Small intestine (tissue), 7 donors: ENCODE data around the gene PRR3. TPM values are rescaled to one million over a fixed set of nuclear protein-coding genes. Genes with fewer than 3 reads are reported as not detected.

ENCODE experiments used
- DNase-seq, 2 donors: peaks; one replicate each; pipeline versions ENCODE4 v3.0.0 to v3.0.0-alpha.2; 2013
- FAIRE-seq: peaks from 2 replicates; lab custom pipeline; 2012; peaks lifted over from hg19 to GRCh38; lab: Jason Lieb, UNC
- H3K27ac ChIP-seq, 3 donors: one replicate each; pipeline ENCODE4 v1.5.1; 2013; ENCODE audit warnings: low read length in 2 of 3, mild to moderate bottlenecking in 2 of 3, control low read depth in 1 of 3, inconsistent platforms in 1 of 3, low read depth in 1 of 3, moderate library complexity in 1 of 3
- H3K27me3 ChIP-seq, 3 donors: one replicate each; pipeline ENCODE4 v1.6.1; 2013; ENCODE audit warnings: low read length in 3 of 3, inconsistent platforms in 1 of 3; ENCODE audit not compliant: control insufficient read depth in 3 of 3, insufficient read depth in 3 of 3
- H3K36me3 ChIP-seq, 3 donors: one replicate each; pipeline ENCODE4 v1.6.1; 2013; ENCODE audit warnings: low read length in 3 of 3, inconsistent platforms in 1 of 3, low read depth in 1 of 3, mild to moderate bottlenecking in 1 of 3, moderate library complexity in 1 of 3; ENCODE audit not compliant: control insufficient read depth in 3 of 3, insufficient read depth in 2 of 3
- H3K4me1 ChIP-seq, 3 donors: one replicate each; pipeline ENCODE4 v1.6.1; 2013; ENCODE audit warnings: low read length in 2 of 3, inconsistent platforms in 1 of 3, low read depth in 1 of 3, mild to moderate bottlenecking in 1 of 3, moderate library complexity in 1 of 3; ENCODE audit not compliant: control insufficient read depth in 3 of 3, insufficient read depth in 2 of 3
- H3K4me3 ChIP-seq, 3 donors: one replicate each; pipeline ENCODE4 v1.5.1; 2013; ENCODE audit warnings: low read length in 3 of 3, control low read depth in 1 of 3, inconsistent platforms in 1 of 3, low read depth in 1 of 3, mild to moderate bottlenecking in 1 of 3, moderate library complexity in 1 of 3
- H3K9me3 ChIP-seq, 2 donors: one replicate each; pipeline ENCODE4 v1.6.1; 2013; ENCODE audit warnings: low read depth in 1 of 2, low read length in 1 of 2; ENCODE audit not compliant: control insufficient read depth in 2 of 2, insufficient read depth in 1 of 2
- WGBS, 3 donors: extraction: QIAGEN DNeasy Blood & Tissue Kit; methylation state at CpG; one replicate each; pipeline ENCODE4 v1.1.7; 2013; 5-methylcytosine and 5-hydroxymethylcytosine counted together
- polyA plus RNA-seq, 4 donors: library from polyadenylated mRNA; stranded (reverse) in 3 of 4; unstranded in 1 of 4; fragments of 200-250 nt in 3 of 4; fragments of 120-200 nt in 1 of 4; gene quantifications; one replicate each; pipeline versions ENCODE4 v1.2.1 to v1.2.3, GENCODE V29; 2013
- donor health status: healthy with polysubstance abuse.
- donor health status: control.
- donor health status: control.
- donor health status: Bipolar disorder and iron deficiency.
- donor health status: healthy.

Gene PRR3
- polyA plus RNA-seq, 4 donors = 3.6 to 15.2 (median 5.1) TPM

DNA sequence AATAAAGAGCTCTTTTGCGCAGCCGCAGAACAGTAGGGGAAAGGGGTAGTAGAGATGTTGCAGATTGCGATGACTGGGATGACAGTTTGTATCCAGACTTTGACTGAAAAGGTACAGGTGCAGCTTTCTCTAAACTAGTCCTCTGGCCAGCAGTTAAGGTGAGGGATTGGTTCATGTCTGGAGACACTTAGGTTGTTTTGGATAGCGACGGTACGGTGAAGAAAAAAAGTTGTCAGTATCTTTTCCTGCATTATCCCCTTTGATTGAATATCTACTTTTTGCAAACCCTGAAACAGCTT lies 537 bp downstream of the PRR3 start:
- peaks cover 2 to 19% (median 3%) of the 10 kb centered on the region in 3 donors for H3K4me1 ChIP-seq
- peaks cover 0 to 23% (median 4%) of the 10 kb centered on the region in 3 donors for H3K36me3 ChIP-seq
- peak overlapping the region; percentile 51 to 99 (median 99) for H3K27ac ChIP-seq
- peak in 1 of 2 donors; percentile 37 for DNase-seq
- WGBS, 3 donors = 1 to 6% (median 2%) methylated on average over 6 of the region's 6 CpGs
- H3K4me3 ChIP-seq = peak overlapping the region; percentile 67 to 95 (median 72)
- no peak for FAIRE-seq
- H3K27me3 ChIP-seq = no peaks in the 10 kb centered on the region
- H3K9me3 ChIP-seq = no peaks in the 10 kb centered on the region

GRCh38 chr6:30560930-30561329 lies 3.8 kb downstream of the PRR3 start:
- H3K27ac ChIP-seq = no peak overlapping the region
- H3K4me3 ChIP-seq = no peak overlapping the region
- H3K36me3 ChIP-seq = peaks cover 0 to 16% (median 4%) of the 10 kb centered on the region in 3 donors
- DNase-seq (no peak), FAIRE-seq (no peak)
- peaks cover 2 to 7% (median 3%) of the 10 kb centered on the region in 3 donors for H3K4me1 ChIP-seq
- H3K27me3 ChIP-seq = no peaks in the 10 kb centered on the region
- no peaks in the 10 kb centered on the region for H3K9me3 ChIP-seq
- 92 to 96% (median 93%) methylated on average over 3 of the region's 3 CpGs for WGBS, 3 donors

DNA sequence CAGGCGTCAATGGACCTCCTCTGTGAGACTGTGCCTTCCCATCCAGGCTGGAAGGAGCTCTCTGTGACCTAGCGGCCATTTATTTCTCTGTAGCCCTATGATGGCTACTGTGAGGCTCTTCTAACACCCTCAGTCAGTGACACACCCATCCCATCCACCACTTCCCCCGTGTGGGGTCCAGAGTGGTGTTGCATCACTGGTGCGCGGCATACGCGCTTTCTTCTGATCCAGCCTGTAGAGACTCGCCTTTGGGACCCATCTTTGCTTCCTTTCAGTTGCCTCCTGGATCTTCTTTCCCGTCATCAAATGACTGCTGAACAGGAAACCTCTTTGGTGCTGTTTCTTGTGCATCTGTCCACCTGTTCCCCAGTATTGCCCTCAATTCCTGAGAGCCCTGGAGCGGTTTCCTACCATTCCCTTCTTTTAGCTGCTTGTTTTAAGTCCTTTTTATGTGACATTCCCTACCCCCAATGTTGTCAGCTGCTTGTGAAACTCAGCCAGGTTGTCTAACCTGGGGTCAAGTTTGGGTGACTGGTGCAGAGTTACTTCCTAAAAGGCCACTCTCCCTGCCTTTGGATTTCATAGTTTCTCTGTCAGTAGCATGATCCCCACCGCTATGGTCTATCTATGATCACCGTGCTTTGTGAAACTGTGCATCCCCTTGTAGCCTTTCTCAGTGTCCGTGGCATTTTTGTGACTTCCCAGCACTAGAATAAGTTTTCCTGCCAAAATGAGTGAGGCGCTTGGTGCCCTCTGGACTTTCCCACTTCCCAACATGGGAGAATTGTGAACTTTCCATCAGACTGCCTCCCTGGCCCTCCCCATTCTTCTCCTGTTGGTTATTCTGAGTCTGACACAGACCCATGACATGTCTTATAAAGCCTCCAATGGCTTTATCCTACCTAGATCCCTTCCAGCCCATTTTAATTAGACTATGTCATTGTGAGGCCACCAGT lies 5.7 kb downstream of the PRR3 start:
- H3K36me3 ChIP-seq = peaks cover 0 to 16% (median 4%) of the 10 kb centered on the region in 3 donors
- H3K27ac ChIP-seq = no peak overlapping the region
- DNase-seq (no peak), FAIRE-seq (no peak)
- no peak overlapping the region for H3K4me3 ChIP-seq
- 93 to 94% (median 93%) methylated on average over 14 of the region's 14 CpGs for WGBS, 3 donors
- no peaks in the 10 kb centered on the region for H3K27me3 ChIP-seq
- no peaks in the 10 kb centered on the region for H3K9me3 ChIP-seq
- peaks cover 2 to 6% (median 3%) of the 10 kb centered on the region in 3 donors for H3K4me1 ChIP-seq

DNA sequence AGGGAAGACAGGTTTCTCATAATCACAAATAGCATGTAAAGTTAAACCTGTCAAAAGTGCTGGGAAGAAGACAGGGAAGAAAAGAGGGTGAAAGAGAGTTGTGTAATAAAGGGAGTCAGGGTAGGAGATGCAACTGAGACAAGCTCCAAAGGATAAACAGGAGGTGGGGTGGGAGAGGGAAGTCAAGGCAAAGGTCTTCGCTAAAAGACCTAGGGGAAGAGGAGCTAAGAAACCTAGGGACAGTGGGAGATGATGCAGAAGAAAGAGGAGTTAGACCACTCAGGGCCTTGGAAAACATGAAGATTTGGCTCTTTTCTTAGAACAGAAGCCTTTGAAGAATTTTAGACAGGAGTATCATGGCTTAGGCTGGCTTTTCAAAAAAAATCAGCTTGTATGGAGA lies 7.0 kb downstream of the PRR3 start:
- DNase-seq (no peak), FAIRE-seq (no peak)
- no peaks in the 10 kb centered on the region for H3K9me3 ChIP-seq
- peaks cover 0 to 14% (median 4%) of the 10 kb centered on the region in 3 donors for H3K36me3 ChIP-seq
- WGBS, 3 donors = 93 to 100% (median 100%) methylated on average over 1 of the region's 1 CpG
- no peaks in the 10 kb centered on the region for H3K4me1 ChIP-seq
- no peak overlapping the region for H3K27ac ChIP-seq
- H3K27me3 ChIP-seq = no peaks in the 10 kb centered on the region
- H3K4me3 ChIP-seq = no peak overlapping the region

DNA sequence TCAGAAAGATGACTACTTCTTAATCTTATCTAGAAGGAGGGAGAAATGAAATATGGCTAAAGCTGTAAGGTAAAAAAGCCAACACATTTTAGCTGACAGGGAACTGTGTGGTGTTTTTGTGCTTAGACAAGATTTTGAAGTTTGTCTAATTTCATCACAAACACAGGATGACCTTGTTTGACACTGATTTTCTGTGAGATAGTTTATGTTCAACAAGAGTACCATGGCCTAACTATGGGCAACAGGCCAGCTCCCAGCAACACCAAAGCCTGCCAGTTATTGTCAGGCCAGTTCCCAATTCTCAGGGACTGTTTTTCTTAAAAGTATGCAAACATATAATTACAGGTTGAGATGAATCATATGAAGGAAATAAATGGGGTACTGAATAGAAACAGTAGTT lies 8.7 kb downstream of the PRR3 start:
- Histone ChIP-seq H3K36me3 (peaks cover 0 to 14% (median 4%) of the 10 kb centered on the region in 3 donors), H3K4me3 (no peak overlapping the region), H3K27ac (no peak overlapping the region), H3K9me3 (no peaks in the 10 kb centered on the region), H3K4me1 (peaks cover 2 to 8% (median 6%) of the 10 kb centered on the region in 3 donors), H3K27me3 (no peaks in the 10 kb centered on the region)
- DNase-seq (no peak), FAIRE-seq (no peak)

- DNase-seq (no peak), FAIRE-seq (no peak)
- no peaks in the 10 kb centered on the region for H3K9me3 ChIP-seq
- H3K4me1 ChIP-seq = peaks cover 7 to 18% (median 18%) of the 10 kb centered on the region in 3 donors
- WGBS, 3 donors = 59 to 75% (median 73%) methylated on average over 3 of the region's 3 CpGs
- no peaks in the 10 kb centered on the region for H3K36me3 ChIP-seq
- H3K4me3 ChIP-seq = no peak overlapping the region
- no peaks in the 10 kb centered on the region for H3K27me3 ChIP-seq
- no peak overlapping the region for H3K27ac ChIP-seq
Measured at GRCh38 chr6:30568245-30568644, 11.2 kb downstream of the PRR3 start.

GRCh38 chr6:30570263-30570662 lies 13.2 kb downstream of the PRR3 start:
- no peak for DNase-seq
- Histone ChIP-seq H3K4me1 (peaks cover 10 to 30% (median 18%) of the 10 kb centered on the region in 3 donors), H3K36me3 (peaks cover 0 to 6% (median 0%) of the 10 kb centered on the region in 3 donors), H3K27ac (peak overlapping the region in 1 of 3 donors; percentile 78), H3K9me3 (no peaks in the 10 kb centered on the region), H3K27me3 (no peaks in the 10 kb centered on the region), H3K4me3 (peak overlapping the region in 2 of 3 donors; percentile 61 to 72)
- FAIRE-seq = no peak
- WGBS, 3 donors = 25 to 58% (median 44%) methylated on average over 1 of the region's 1 CpG

- peak overlapping the region; percentile 15 to 97 (median 78) for H3K27ac ChIP-seq
- no peaks in the 10 kb centered on the region for H3K9me3 ChIP-seq
- H3K36me3 ChIP-seq = peaks cover 0 to 9% (median 0%) of the 10 kb centered on the region in 3 donors
- H3K4me3 ChIP-seq = peak overlapping the region; percentile 44 to 72 (median 61)
- no peak for FAIRE-seq
- DNase-seq = no peak
- H3K27me3 ChIP-seq = no peaks in the 10 kb centered on the region
- 0 to 1% (median 0%) methylated on average over 18 of the region's 18 CpGs for whole genome bisulfite sequencing, 3 donors
- H3K4me1 ChIP-seq = peaks cover 10 to 30% (median 18%) of the 10 kb centered on the region in 3 donors
Measured at GRCh38 chr6:30570740-30571074, 13.6 kb downstream of the PRR3 start.
